HG02973 (cell line): ENCODE measurements around the gene KCNF1.

ENCODE experiments used
- ATAC-seq: cut with Tn5 transposase; IDR thresholded peaks from one replicate; pipeline ENCODE4 v1.9.1; 2021; ENCODE audit warnings: moderate library complexity; ENCODE audit not compliant: unreplicated experiment

KCNF1 gene

DNA sequence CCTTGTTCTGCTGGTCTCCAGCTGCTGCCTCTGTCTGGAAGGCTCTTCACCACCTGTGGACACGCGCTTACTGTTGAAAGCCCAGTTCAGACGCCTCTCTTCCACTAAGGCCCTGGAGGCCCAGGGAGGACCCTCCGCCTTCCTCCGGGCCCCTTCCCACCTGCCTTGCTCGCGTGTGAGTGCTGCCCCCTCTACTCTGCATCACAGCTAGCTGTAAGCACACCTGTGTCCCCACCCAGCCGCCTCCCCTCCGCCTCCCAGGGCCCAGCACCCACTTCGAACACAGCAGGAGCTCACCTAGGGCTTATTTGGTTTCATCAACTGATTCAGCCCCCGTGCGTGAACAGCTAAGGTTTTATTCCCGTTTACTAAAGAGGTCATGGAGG, 49.7 kb downstream of the KCNF1 start:
- ATAC-seq, result no peak

DNA sequence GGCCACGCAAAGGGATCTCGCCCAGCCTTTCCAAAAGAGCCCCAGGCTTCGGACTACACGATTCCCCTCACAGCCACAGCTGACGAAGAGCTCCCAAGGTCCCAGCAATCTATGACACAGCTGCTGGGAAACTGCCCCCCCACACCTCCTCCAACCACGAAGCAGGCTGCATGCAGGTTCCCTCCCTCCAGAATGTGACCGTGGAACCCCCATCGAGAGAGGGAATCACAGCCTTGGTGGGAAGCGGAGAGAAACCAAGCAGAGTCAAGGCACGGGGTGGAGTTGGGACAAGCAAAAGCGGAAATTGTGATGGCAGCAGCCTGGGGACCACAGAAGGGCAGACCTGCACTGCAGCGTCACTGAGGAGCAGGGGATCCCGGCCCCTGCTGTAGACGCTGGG, 50.3 kb downstream of the KCNF1 start:
- ATAC-seq, result no peak

DNA sequence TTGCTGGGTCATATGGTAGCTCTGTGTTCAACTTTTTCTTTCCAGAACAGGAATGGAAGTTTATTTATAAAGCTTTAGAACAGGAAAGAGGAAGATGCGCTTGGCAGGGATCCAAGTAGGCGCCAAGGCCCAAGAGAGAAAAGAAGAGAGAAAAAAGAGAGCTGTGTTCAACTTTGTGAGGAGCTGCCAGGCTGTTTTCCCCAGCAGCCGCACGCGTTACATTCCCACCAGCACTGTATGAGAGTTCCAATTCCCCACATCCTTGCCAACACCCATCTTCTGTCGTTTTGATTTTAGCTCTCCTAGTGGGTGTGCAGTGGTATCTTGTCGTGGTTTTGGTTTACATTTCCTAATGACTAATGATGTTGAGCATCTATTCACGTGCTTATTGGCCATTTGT, 51.4 kb downstream of the KCNF1 start:
- no peak for ATAC-seq
